Right lobe of liver (tissue), 4 donors: Measurements from ENCODE around the gene C17orf100.

Source experiments
- CTCF ChIP-seq, 4 donors: fragments of 200-600 bp in 3 of 4; fragments of 450-650 bp in 1 of 4; IDR thresholded peaks; one replicate each; pipeline versions ENCODE4 v1.5.1 to v1.8.0; 2016 to 2022; ENCODE audit warnings: antibody characterized with exemption in 4 of 4, mild to moderate bottlenecking in 2 of 4
- POLR2A ChIP-seq: fragments of 450-650 bp; IDR thresholded peaks from one replicate; pipeline ENCODE4 v1.6.1; 2017; ENCODE audit warnings: antibody characterized with exemption, mild to moderate bottlenecking
- donor health status: DM: no; HTN: no; CAD: no.
- donor health status: DM: no; HTN: no; CAD: no.
- donor health status: DM: no; HTN: yes; CAD: no.

DNA sequence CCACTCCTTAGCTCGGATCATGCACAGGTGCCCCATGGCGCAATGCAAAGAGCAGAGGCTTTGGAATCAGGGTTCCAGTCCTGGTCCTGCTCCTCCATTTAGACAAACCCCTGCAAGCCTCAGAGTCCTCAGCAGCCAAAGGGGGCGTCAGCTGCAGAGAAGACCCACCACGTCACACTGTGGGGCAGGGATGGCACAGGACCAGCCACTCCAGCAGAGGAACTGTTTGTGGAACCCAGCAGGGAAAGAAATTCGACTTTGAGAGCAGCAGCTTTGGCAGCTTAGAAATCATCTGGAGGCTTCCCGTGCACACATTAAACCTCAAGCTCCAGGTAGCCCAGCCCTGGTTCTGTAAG is 25.2 kb downstream of the C17orf100 start:
- TF ChIP-seq CTCF (IDR thresholded peaks at IDR 0.05) (no peak), POLR2A (no peak)
